GM18951 (cell line): ENCODE measurements around the gene RFX4.
A peak's percentile ranks its signal among the peaks of the same experiment; 100 is the strongest.

Source experiments
- POLR2A ChIP-seq: IDR thresholded peaks from 4 replicates; pipeline ENCODE4 v1.6.1; 2011; ENCODE audit warnings: mild to moderate bottlenecking; ENCODE audit not compliant: insufficient read length, insufficient read depth; ENCODE audit errors: extremely low read depth
- in situ Hi-C: fragments of 300-500 bp; cut with MboI; formaldehyde crosslinking; loops from one replicate; pipeline ENCODE4 v1.12.0; 2022; ENCODE audit warnings: low sequenced_read_pairs, mixed read lengths, inconsistent platforms; ENCODE audit not compliant: unreplicated experiment

Gene RFX4

GRCh38 chr12:106757623-106758348 lies 175.0 kb downstream of the RFX4 start:
- in situ Hi-C loops, result no loop called here
- no peak for TF ChIP-seq POLR2A

- no peak for TF ChIP-seq POLR2A
- in situ Hi-C loops, result no loop called here
Measured at GRCh38 chr12:106758349-106759110, 175.7 kb downstream of the RFX4 start.

DNA sequence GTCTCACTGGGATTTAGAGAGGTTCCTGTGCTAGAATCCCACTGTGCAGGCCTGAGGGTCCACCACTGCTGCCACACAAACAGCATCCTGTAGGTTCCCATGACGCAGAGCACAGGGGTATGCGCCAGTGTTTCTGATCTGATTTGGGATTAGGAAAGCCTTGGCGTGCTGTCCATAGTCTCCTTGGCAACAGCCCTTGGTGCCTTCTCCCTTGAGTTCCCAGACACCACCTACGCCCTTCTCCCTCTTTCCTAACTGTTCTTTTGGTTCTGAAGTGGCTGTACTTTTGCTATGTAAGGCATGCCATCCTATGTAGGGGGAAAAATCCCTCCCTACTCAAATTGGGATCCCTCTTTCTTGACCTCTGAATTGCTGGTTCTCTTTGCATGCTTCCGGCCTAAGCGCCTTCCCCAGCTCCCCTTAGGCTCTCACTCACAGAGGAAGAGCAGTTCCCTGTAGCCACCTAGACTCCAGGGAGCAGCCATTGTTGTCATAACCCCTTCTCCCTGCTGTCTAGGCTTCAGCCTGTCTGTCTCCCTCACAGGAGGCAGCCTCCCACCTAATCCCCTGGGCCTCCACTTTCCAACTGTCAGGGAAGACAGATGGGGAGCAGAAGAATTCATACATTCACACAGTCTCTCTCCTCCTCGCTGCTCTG lies 176.9 kb downstream of the RFX4 start:
- in situ Hi-C loops, result no loop called here
- TF ChIP-seq POLR2A, result no peak

- in situ Hi-C loops, result no loop called here
- peak; percentile 72 for TF ChIP-seq POLR2A
Measured at GRCh38 chr12:106760184-106760531, 177.4 kb downstream of the RFX4 start.

DNA sequence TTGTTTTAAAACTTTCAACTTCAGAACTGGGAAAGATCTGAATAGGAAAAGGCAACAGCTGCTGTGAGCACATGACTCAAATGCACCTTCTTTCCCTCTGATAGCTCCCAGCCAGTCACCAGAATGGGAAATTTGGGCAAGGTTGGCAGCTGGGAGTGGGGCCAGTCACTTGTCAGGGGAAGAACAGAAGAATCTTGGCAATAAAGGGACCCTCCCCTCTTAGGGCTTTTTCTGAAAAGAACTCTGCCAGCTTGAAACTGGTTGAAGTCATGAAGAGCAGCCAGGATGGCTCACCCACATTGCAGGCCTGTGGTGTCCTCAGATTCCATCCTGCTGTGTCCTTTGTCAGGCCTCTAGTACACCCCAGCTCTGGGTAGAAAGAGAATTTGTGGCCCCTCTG lies 181.4 kb downstream of the RFX4 start:
- in situ Hi-C loops, result no loop called here
- no peak for TF ChIP-seq POLR2A

DNA sequence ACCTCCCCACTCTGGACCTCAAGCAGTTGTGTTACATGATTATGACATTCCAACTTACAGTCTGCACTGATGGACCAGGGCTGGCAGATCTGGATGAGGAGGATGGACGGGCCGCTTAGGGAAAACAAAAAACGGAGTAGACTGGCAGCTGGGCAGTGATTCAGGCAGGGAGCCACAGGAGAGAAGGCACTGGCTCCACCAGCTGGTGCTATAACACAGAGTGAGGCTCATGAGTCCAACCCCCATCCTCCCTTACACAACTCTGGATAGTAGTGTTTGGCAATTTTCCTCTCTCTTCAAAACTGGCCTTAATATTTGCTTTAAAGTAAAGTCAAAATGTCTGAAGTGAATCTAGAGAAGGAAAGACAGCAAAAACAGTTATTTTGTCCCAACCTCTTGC lies 181.9 kb downstream of the RFX4 start:
- in situ Hi-C loops, result no loop called here
- no peak for TF ChIP-seq POLR2A

DNA sequence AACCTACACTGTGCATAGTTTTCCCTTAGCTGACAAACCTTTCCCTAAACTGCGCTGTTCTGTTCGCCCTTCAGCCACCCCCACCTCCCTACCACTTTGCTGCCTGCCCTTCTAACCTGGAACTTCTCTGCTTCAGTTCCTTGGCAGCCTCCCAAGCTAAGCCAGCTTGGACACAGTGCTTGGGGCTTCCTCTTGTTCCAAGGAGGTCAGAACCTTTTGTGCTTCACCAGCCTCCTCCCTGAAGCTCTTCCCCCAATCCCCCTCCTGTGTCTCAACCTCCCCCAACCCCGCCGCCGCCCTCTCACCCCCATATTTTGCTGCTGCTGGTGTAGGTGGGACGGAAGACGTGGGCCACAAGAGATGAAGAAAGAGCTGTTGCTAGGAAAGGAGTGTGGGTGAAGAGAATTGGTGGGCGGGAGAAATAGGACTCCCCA lies 183.6 kb downstream of the RFX4 start:
- TF ChIP-seq POLR2A, result no peak
- in situ Hi-C loops, result no loop called here

GRCh38 chr12:106767206-106767605 lies 184.4 kb downstream of the RFX4 start:
- TF ChIP-seq POLR2A, result no peak
- in situ Hi-C loops, result no loop called here

GRCh38 chr12:106767954-106768822 lies 185.4 kb downstream of the RFX4 start:
- no peak for TF ChIP-seq POLR2A
- in situ Hi-C loops, result no loop called here

DNA sequence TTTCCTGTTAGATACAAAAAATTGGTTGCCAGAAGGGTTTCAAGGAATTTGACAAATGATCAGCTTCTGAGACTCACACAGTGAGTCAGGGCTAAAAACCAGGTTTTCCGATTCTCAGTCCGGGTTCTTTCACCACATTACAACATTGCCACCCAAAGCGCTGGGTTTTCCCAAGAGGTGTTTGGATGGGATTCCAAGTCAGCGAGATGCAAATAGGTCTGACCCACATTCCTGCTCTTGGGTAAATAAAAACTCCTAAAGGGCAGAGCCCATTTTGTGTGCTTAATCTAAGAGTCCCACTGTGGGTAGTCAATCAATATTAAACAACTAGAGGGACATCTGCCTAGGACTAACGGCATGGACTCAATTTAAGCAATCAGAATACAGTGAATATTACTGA lies 186.3 kb downstream of the RFX4 start:
- in situ Hi-C loops, result no loop called here

DNA sequence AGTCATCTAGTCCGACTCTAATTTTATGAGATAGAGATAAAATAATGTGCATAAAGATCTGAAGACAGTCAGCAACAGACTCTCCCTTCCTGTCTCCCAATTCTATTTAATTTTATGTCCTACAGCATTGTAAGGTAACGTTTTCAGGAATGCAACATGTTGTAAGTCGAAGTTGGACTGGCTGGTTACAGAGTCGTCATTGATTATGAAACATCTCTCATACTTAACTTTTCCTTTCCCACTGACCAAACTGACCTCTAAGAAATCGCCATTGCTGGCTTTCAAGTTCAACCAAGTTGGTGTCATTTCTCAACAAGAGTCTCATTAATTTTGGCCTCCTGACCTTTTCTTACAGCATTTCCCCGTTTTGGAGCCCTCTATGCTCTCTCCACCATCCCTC lies 186.7 kb downstream of the RFX4 start:
- in situ Hi-C loops, result no loop called here
- TF ChIP-seq POLR2A, result no peak

More for the DNA sequence above, 186.3 kb downstream of the RFX4 start:
- TF ChIP-seq POLR2A, result no peak

- in situ Hi-C loops, result no loop called here
- TF ChIP-seq POLR2A, result no peak
Measured at GRCh38 chr12:106771425-106771824, 188.6 kb downstream of the RFX4 start.
